Measurements from ENCODE around the gene SCNN1A.

SCNN1A gene

GRCh38 chr12:6332459-6332858 lies 42.9 kb downstream of the SCNN1A start:
- peak overlapping the region; percentile 97 for H3K27ac ChIP-seq
- TF ChIP-seq, protein P1, sequence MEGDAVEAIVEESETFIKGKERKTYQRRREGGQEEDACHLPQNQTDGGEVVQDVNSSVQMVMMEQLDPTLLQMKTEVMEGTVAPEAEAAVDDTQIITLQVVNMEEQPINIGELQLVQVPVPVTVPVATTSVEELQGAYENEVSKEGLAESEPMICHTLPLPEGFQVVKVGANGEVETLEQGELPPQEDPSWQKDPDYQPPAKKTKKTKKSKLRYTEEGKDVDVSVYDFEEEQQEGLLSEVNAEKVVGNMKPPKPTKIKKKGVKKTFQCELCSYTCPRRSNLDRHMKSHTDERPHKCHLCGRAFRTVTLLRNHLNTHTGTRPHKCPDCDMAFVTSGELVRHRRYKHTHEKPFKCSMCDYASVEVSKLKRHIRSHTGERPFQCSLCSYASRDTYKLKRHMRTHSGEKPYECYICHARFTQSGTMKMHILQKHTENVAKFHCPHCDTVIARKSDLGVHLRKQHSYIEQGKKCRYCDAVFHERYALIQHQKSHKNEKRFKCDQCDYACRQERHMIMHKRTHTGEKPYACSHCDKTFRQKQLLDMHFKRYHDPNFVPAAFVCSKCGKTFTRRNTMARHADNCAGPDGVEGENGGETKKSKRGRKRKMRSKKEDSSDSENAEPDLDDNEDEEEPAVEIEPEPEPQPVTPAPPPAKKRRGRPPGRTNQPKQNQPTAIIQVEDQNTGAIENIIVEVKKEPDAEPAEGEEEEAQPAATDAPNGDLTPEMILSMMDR (IDR thresholded peaks at IDR 0.05), result no peak
- peaks cover 84% of the 10 kb centered on the region for H3K36me3 ChIP-seq
- H3K27me3 ChIP-seq, result no peaks in the 10 kb centered on the region
- peaks cover 5% of the 10 kb centered on the region for H3K9me3 ChIP-seq
- H3K4me1 ChIP-seq (ENCODE audit: control insufficient read depth in 1 of 2, insufficient read depth in 1 of 2, low read depth in 1 of 2, low read length in 1 of 2), result peaks cover 52 to 63% of the 10 kb centered on the region in 2 experiments
- H3K4me3 ChIP-seq (ENCODE audit: low read depth in 1 of 2, low read length in 1 of 2), result peak overlapping the region; percentile 47 to 94

DNA sequence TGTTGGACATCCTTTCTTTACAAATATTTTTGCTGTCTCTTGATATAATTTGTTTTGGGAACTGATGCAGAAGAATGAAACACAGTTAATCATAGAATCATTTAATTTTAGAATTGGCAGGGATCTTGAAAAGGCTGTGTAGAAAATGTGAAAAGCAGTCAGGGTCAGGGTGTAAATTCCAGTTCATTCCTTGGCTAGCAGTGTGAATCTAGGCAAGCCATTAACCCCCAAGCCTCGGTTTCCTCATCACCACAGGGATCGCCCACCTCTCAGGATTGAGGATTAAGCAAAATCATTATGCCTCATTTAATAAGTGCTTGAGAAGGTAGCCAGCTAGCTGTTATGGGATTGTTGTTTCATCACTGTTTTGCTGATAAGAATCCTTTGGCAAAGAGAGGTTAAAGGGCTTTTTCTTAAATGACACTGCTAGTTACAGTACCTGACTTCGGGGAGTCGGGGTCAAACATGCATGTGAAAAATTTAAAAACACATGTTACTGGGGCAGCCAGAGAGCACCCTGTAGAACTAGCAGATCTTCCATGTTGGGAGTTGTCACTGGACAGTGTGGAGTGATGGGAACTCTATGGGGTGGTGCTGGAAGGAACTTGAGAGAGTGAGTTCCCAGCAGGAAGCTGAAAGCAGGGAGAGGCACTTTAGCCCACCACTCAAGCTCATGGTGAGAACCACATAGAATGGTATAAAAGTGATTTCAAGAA lies 44.2 kb downstream of the SCNN1A start:
- peaks cover 92% of the 10 kb centered on the region for H3K36me3 ChIP-seq

DNA sequence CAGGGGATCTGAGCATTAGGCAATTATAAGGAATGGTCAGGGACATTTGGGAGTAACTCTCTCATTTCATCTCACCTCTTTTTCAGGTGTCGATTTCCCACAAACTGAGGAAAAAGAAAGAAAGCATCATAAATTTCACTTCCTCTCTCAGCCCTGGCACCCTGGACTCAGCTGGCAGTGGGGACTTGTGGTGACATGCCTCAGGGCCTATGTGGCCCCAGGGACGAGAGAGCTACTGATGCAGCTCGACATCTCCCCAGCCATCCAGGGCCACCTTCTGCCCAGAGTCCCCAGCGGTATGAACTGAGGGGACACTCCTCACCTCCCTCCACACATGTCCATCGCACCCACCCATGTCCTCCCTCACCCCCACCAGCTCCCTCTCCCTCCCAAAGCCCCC lies 45.2 kb downstream of the SCNN1A start:
- Histone ChIP-seq H3K27ac (peak overlapping the region; percentile 97), H3K9me3 (peaks cover 5% of the 10 kb centered on the region), H3K4me1 (ENCODE audit: control insufficient read depth in 1 of 2, insufficient read depth in 1 of 2, low read depth in 1 of 2, low read length in 1 of 2) (peaks cover 37 to 45% of the 10 kb centered on the region in 2 experiments), H3K4me3 (ENCODE audit: low read depth in 1 of 2, low read length in 1 of 2) (no peak overlapping the region), H3K27me3 (no peaks in the 10 kb centered on the region), H3K36me3 (peaks cover 99% of the 10 kb centered on the region)
- TF ChIP-seq, protein P1 (IDR thresholded peaks at IDR 0.05), result no peak

More for the DNA sequence above, 44.2 kb downstream of the SCNN1A start:
- peak overlapping the region; percentile 97 for H3K27ac ChIP-seq
- H3K9me3 ChIP-seq, result peaks cover 5% of the 10 kb centered on the region
- TF ChIP-seq, protein P1 (IDR thresholded peaks at IDR 0.05), result no peak
- no peaks in the 10 kb centered on the region for H3K27me3 ChIP-seq
- peaks cover 44 to 54% of the 10 kb centered on the region in 2 experiments for H3K4me1 ChIP-seq (ENCODE audit: control insufficient read depth in 1 of 2, insufficient read depth in 1 of 2, low read depth in 1 of 2, low read length in 1 of 2)
- no peak overlapping the region for H3K4me3 ChIP-seq (ENCODE audit: low read depth in 1 of 2, low read length in 1 of 2)

- Histone ChIP-seq H3K36me3 (peaks cover 99% of the 10 kb centered on the region), H3K27me3 (no peaks in the 10 kb centered on the region), H3K9me3 (peaks cover 5% of the 10 kb centered on the region), H3K4me1 (ENCODE audit: control insufficient read depth in 1 of 2, insufficient read depth in 1 of 2, low read depth in 1 of 2, low read length in 1 of 2) (peaks cover 36 to 45% of the 10 kb centered on the region in 2 experiments), H3K27ac (peak overlapping the region; percentile 97), H3K4me3 (ENCODE audit: low read depth in 1 of 2, low read length in 1 of 2) (no peak overlapping the region)
- TF ChIP-seq, protein P1 (IDR thresholded peaks at IDR 0.05), result no peak
Observed at GRCh38 chr12:6329703-6330064, 45.7 kb downstream of the SCNN1A start.

DNA sequence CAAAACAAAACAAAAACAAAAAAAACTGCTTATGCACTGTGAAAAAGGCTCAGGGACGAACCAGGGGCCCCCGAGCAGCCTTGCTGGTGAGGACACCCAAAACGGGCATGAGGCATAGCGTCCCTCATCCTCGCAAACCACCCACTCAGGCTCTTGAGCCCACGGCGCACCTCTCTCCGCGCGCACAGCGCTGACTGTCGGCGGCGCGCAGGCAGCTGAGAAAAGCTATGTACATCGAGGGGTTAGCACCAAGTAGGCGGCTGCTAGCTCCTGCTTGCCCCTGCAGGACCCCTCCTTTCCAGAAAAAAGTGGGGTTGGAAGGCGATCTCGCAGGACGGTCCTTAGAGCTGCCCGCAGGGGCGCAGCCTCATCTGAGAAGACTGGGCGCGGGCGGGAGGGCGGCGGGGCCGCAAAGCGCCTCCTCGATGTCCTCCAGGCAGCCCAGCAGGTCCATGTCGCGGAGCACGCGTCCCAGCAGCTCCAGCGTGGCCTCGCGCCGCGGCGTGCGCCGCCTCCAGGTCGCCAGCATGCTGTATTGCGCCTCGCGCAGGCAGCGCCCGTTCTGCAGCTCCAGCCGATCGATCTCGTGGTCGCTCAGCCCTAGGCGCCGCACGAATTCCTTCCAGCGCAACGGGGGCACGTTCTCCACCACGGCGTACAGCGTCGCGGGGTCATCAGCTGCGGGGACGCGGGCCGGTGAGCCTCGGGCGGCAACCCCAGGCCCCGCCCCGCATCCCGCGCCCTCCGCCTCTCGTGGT lies 46.2 kb downstream of the SCNN1A start:
- Histone ChIP-seq H3K4me3 (ENCODE audit: low read depth in 1 of 2, low read length in 1 of 2) (no peak overlapping the region), H3K9me3 (peaks cover 5% of the 10 kb centered on the region), H3K36me3 (peaks cover 99% of the 10 kb centered on the region), H3K4me1 (ENCODE audit: control insufficient read depth in 1 of 2, insufficient read depth in 1 of 2, low read depth in 1 of 2, low read length in 1 of 2) (peaks cover 36 to 45% of the 10 kb centered on the region in 2 experiments), H3K27ac (no peak overlapping the region), H3K27me3 (no peaks in the 10 kb centered on the region)
- TF ChIP-seq, protein P1 (IDR thresholded peaks at IDR 0.05), result no peak

All from neutrophil (primary cell).